Astrocyte of the cerebellum (primary cell): ENCODE results near the gene FIGLA.

Source experiments
- DNase-seq: peaks from one replicate; pipeline ENCODE4 v3.0.0-alpha.2; 2011; ENCODE audit warnings: low read depth
- H3K4me3 ChIP-seq: 2 replicates; pipeline ENCODE4 v1.5.1; 2011; ENCODE audit warnings: mild to moderate bottlenecking, low read depth, low read length, moderate library complexity
- CTCF ChIP-seq: IDR thresholded peaks from 2 replicates; pipeline ENCODE4 v1.5.1; 2012; ENCODE audit warnings: low read length, low read depth, moderate library complexity, mild to moderate bottlenecking; ENCODE audit errors: missing control alignments
- in situ Hi-C: cut with HindIII; loops from 2 replicates; pipeline ENCODE4 v1.10.0; 2017; ENCODE audit warnings: low sequenced_read_pairs

The FIGLA gene

GRCh38 chr2:70750320-70750719, 40.1 kb downstream of the FIGLA start:
- TF ChIP-seq CTCF = no peak
- in situ Hi-C loops = no loop called here
- no peak for DNase-seq
- no peak overlapping the region for H3K4me3 ChIP-seq

- no peak overlapping the region for H3K4me3 ChIP-seq
- in situ Hi-C loops = no loop called here
- TF ChIP-seq CTCF = no peak
- no peak for DNase-seq
These were observed 42.2 kb downstream of the FIGLA start for GRCh38 chr2:70748002-70748784.

GRCh38 chr2:70747284-70747683, 43.2 kb downstream of the FIGLA start:
- no peak overlapping the region for H3K4me3 ChIP-seq
- in situ Hi-C loops = no loop called here
- DNase-seq = no peak
- TF ChIP-seq CTCF = no peak

GRCh38 chr2:70746094-70746974, 44.1 kb downstream of the FIGLA start:
- no peak for TF ChIP-seq CTCF
- no peak overlapping the region for H3K4me3 ChIP-seq
- DNase-seq = no peak
- in situ Hi-C loops = no loop called here

- TF ChIP-seq CTCF = no peak
- no peak for DNase-seq
- in situ Hi-C loops = no loop called here
- H3K4me3 ChIP-seq = no peak overlapping the region
These were observed 45.1 kb downstream of the FIGLA start for GRCh38 chr2:70745276-70745825.

- no peak overlapping the region for H3K4me3 ChIP-seq
- in situ Hi-C loops = no loop called here
- no peak for TF ChIP-seq CTCF
These were observed 46.0 kb downstream of the FIGLA start for GRCh38 chr2:70744397-70744796.

More at GRCh38 chr2:70744397-70744796, 46.0 kb downstream of the FIGLA start:
- DNase-seq = no peak
